Nephron (organoid): Measurements from ENCODE around the gene GPR6.

Source experiments
- H3K27ac Mint-ChIP-seq, 3 experiments: 2 replicates each; pipeline ENCODE4 v1.8.0; 2020; ENCODE audit warnings: mixed read lengths in 3 of 3, mild to moderate bottlenecking in 2 of 3, moderate library complexity in 1 of 3
- H3K27me3 Mint-ChIP-seq: 2 replicates; pipeline ENCODE4 v1.8.0; 2021; ENCODE audit warnings: low read depth, mild to moderate bottlenecking, moderate library complexity, mixed read lengths
- H3K36me3 Mint-ChIP-seq: 2 replicates; pipeline ENCODE4 v1.8.0; 2020; ENCODE audit warnings: low read depth, mixed read lengths
- H3K4me1 Mint-ChIP-seq: 2 replicates; pipeline ENCODE4 v1.8.0; 2020; ENCODE audit warnings: mixed read lengths
- H3K4me3 Mint-ChIP-seq, 3 experiments: 2 replicates each; pipeline ENCODE4 v1.8.0; 2020; ENCODE audit warnings: mild to moderate bottlenecking in 3 of 3, mixed read lengths in 3 of 3, moderate library complexity in 2 of 3
- H3K9me3 Mint-ChIP-seq: 2 replicates; pipeline ENCODE4 v1.8.0; 2020; ENCODE audit warnings: mixed read lengths
- CTCF ChIP-seq, 3 experiments: fragments of 200-600 bp; sonication (generic); IDR thresholded peaks; one replicate each; pipeline ENCODE4 v1.5.0; 2021; ENCODE audit warnings: antibody characterized with exemption in 3 of 3; ENCODE audit not compliant: unreplicated experiment in 3 of 3

The GPR6 gene

GRCh38 chr6:109991201-109992101 is 13.3 kb downstream of the GPR6 start:
- H3K4me1 Mint-ChIP-seq, result no peaks in the 10 kb centered on the region

DNA sequence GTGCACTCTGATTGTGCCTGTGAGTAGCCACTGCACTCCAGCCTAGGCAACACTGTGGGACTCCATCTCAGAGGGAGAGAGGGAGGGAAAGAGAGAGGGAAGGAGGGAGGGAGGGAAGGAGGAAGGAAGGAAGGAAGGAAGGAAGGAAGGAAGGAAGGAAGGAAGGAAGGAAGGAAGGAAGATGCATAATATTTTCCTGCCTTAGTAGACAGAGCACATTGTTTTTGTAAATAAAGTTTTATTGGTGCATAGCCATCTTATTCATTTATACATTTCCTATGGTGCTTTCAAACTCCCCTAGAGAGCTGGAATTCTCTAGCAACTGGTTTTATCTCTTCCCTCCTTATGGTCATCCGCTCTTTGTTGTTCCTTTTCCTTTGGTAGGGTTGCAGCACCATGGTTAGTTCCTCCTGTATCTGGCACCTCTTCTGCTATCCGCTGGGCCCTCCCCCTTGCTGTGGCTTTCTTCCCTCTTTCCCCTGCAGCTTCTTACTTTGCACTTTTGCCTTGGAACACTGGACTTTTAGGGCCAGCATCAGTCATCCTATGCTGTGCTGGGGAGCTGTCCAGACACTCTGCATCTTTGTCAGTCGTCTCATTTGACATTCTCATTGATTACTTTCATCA is 20.2 kb downstream of the GPR6 start:
- no peaks in the 10 kb centered on the region for H3K4me1 Mint-ChIP-seq
- no peak for TF ChIP-seq CTCF (IDR thresholded peaks at IDR 0.05; ENCODE audit: unreplicated experiment in 3 of 3)

More at GRCh38 chr6:109991201-109992101, 13.3 kb downstream of the GPR6 start:
- Mint-ChIP-seq H3K9me3 (peaks cover 3% of the 10 kb centered on the region), H3K27ac (no peak overlapping the region), H3K27me3 (peaks cover 3% of the 10 kb centered on the region), H3K36me3 (no peaks in the 10 kb centered on the region), H3K4me3 (no peak overlapping the region)
- no peak for TF ChIP-seq CTCF (IDR thresholded peaks at IDR 0.05; ENCODE audit: unreplicated experiment in 3 of 3)

GRCh38 chr6:109999740-110000139 is 21.6 kb downstream of the GPR6 start:
- H3K27ac Mint-ChIP-seq, result no peak overlapping the region
- peaks cover 20% of the 10 kb centered on the region for H3K27me3 Mint-ChIP-seq
- H3K4me3 Mint-ChIP-seq, result no peak overlapping the region
- no peaks in the 10 kb centered on the region for H3K9me3 Mint-ChIP-seq
- H3K36me3 Mint-ChIP-seq, result no peaks in the 10 kb centered on the region
- no peak for TF ChIP-seq CTCF (IDR thresholded peaks at IDR 0.05; ENCODE audit: unreplicated experiment in 3 of 3)
- H3K4me1 Mint-ChIP-seq, result no peaks in the 10 kb centered on the region

More for the DNA sequence above, 20.2 kb downstream of the GPR6 start:
- H3K4me3 Mint-ChIP-seq, result no peak overlapping the region
- H3K27me3 Mint-ChIP-seq, result peaks cover 15% of the 10 kb centered on the region
- no peaks in the 10 kb centered on the region for H3K36me3 Mint-ChIP-seq
- no peaks in the 10 kb centered on the region for H3K9me3 Mint-ChIP-seq
- no peak overlapping the region for H3K27ac Mint-ChIP-seq

GRCh38 chr6:110002676-110003075 is 24.6 kb downstream of the GPR6 start:
- Mint-ChIP-seq H3K9me3 (no peaks in the 10 kb centered on the region), H3K27me3 (peaks cover 15% of the 10 kb centered on the region), H3K27ac (no peak overlapping the region), H3K4me3 (no peak overlapping the region), H3K36me3 (no peaks in the 10 kb centered on the region), H3K4me1 (no peaks in the 10 kb centered on the region)
- TF ChIP-seq CTCF (IDR thresholded peaks at IDR 0.05; ENCODE audit: unreplicated experiment in 3 of 3), result no peak

- no peak overlapping the region for H3K27ac Mint-ChIP-seq
- peaks cover 5% of the 10 kb centered on the region for H3K27me3 Mint-ChIP-seq
- H3K4me3 Mint-ChIP-seq, result no peak overlapping the region
- no peaks in the 10 kb centered on the region for H3K4me1 Mint-ChIP-seq
- no peaks in the 10 kb centered on the region for H3K36me3 Mint-ChIP-seq
- no peaks in the 10 kb centered on the region for H3K9me3 Mint-ChIP-seq
- TF ChIP-seq CTCF (IDR thresholded peaks at IDR 0.05; ENCODE audit: unreplicated experiment in 3 of 3), result no peak
These were observed 35.3 kb downstream of the GPR6 start for GRCh38 chr6:110013386-110013785.
